Kidney glomerular epithelial cell (primary cell): ENCODE results near the gene RERE.

ENCODE experiments used
- DNase-seq: peaks from one replicate; lab custom pipeline; 2025; lab: John Stamatoyannopoulos, UW

Gene RERE

GRCh38 chr1:8363186-8363766, 454.2 kb downstream of the RERE start:
- DNase-seq = no peak

DNA sequence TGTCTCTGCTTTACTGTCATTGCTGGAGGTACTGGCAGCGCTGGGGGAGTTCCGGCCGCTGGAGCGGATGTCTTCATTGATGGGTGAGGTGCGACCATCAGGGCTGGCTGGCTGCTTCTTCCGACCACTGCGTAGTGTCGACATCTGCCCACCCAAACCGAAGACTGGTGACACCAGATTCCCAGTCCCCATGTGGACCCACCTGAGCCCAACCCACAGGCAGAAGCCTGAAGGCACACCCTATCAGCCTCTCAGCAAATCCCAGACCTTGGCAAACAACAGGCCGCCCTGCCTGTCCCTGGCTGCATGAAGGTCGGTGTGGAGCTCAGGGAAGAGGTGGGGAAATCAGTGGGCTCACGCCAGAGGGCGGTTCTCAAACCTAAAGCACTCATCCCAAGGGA, 454.7 kb downstream of the RERE start:
- DNase-seq = no peak

DNA sequence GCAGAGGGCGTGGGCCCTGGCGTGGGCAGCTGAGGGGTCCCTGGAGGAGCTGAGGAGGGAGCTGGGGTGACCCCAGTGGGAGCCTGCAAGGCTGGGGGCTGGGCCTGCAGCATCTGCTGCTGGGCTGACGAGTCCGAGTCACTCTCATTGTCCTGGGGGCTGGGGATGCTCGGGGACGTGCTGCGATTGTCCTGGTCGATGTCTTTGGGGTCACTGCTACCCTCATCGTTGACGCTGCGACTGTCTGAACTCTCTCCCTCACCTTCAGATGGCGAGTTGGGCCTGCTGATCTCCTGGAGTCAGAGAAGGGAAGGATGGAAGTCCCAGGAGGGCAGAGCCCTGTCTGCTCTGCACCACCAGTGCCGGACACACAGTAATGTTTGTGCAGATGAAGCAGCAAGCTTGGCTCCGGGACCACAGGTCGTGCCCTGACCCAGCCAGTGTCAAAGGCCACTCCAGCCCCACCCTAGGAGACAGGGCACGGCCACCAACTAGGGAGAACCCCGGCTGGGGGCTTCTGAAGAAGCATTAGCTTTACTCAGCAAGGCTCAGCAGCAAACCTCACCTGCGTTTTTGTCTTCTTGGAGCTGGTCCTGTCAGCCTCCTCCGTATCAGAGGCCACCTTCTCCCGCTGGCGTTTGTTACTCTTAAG, 456.1 kb downstream of the RERE start:
- no peak for DNase-seq

GRCh38 chr1:8360493-8361197, 456.8 kb downstream of the RERE start:
- DNase-seq = no peak

GRCh38 chr1:8359617-8360481, 457.6 kb downstream of the RERE start:
- DNase-seq = no peak

DNA sequence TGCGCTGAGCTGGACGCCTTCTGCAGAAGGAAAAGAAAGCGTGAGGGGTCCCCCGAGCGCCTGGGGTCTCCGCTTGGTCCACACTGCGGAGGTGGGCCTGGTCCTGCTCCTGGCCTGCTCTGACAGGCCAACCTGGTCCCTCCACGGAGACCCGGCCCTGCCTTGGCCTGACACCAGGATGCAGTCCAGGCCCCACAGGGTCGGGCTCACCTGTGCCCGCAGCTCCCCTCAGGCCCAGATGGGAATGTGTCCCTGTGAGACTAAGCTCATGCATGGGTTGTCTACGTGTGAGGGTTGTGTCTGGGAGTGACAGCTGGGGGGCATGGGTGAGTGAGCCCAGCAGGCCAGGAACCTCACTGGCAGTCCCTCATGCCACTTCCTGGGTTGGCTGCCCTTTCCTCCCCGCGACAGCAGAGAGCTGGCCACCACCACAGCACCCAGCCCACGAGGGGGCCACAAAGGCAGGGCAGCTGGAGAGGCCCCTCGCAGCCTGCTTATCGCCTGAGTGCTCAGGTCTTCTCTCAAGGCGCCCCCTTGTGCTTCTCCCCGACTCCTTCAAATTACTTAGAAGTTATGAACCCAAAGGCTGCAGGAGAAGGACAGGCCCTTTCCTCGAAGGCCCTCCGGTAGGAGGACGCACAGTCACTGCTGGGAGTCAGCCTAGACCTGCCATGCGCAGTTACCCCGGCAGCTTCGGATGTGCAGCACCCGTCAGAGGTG, 458.4 kb downstream of the RERE start:
- no peak for DNase-seq

GRCh38 chr1:8358241-8358896, 459.1 kb downstream of the RERE start:
- no peak for DNase-seq

DNA sequence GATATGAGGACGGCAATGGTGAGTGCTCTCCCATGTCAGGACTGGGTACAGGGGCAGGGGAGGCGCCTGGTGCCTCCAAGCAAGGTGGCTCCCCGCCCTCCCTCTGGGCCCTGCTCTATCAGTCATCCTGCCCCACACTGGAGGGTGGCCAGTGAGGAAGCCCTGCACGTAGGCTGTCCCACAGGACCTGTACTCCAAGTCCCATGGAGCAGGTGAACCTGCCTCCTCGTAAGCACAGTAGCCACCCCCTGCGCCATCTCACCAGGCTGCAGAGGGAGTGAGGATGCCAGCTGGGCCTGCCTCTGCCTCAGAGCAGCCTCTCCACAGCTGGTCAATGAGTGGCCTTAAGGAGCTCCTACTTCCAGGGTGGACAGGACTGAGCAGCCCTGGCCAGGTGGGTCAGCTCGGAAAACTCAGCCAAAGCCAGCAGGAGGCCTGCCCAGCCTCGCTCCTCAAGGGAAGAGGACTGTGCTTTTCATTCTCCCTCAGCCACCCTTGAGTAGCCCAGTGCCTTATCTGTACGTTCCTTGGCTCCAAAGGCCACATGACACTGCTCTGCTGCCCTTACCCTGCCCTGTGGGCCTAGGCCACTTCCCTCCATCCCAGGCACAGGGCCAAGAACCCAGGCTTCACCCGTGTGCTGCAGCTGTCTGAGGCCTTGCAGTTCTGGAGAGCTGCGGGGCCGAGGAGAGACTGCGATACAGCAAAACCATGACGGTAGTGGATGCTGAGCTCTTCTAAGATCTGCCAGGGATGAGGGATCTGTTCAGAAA, 459.9 kb downstream of the RERE start:
- no peak for DNase-seq

DNA sequence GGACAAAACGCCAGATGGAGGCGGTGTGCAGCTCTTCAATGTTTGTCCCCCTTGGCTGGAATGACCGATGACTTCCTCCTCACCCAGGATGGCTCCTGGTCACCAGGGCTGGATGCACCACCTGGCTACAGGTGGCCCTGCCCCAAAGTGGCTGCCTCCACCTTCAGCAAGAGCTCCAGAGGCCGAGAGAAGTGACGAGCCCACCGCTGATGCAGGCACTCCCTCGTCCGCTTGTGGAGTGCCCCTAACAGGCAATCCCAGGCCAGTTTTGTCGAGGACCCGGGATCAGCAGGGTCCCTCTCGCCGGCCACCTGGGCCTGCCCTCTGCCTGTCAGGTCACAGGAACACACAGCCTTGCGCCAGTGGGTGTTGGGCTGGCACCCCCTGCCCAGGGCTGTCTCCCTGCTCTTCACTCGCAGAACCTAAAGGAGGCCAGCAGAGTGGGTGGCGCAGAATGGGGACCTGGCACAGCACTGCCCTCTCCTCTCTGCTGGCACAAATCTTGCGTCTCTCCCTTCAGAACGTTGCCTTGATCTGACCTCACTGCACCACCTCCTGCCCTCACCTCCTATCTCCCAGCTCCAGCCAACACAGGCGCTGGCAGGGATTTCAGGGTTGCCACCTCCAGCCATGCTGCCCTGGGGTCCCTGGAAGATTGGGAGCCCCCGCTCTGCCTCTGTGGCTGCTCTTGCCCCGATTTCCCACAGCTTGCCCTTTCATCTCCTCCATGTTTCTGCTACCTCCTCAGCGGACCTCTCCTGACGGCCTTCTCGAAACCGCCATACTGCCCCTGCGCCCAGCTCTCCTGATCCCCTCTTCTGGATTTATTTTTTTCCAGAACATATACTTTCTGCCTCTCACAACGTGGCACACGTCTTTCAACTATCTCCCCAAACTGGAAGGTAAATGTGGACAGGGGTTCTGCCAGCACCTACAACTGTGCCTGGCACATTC, 460.9 kb downstream of the RERE start:
- DNase-seq = no peak

DNA sequence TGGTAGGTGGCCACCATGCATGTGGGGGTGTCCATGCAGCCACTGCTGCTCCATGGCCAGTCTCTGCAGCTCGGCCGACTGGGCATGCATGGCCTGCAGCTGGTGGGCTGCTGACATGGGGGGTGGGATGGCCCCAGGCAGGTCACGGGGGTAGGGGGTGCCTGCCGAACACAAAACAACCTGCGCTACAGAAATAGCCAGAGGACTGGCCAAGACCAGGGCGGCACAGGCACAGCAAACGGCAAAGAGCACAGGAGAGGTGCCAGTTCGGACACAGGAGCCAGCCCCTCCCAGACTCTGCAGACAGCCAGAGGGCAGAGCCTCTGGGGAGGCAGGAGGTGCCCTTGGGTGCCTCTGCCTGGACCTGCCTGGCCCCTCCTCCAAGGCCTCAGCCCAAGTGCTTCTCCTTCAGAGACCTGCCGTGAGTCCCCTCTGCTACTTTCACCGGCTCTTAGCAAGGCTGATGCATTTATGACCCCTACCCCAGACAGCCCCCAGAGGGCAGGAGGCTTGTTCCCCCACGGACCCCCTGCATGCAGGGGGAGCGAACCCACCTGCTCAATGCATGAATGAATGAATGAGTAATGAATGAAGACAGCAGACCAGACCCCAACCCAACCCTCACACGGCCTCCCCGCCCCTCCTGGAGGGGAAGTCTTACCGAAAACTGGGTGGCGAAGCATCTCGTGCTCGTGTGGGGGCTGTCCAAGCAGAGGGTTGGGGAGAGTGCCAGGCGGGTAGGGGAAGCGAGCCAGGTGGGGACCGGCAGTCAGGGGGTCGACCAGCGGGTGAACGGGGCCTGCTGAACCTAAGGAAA, 461.8 kb downstream of the RERE start:
- no peak for DNase-seq

DNA sequence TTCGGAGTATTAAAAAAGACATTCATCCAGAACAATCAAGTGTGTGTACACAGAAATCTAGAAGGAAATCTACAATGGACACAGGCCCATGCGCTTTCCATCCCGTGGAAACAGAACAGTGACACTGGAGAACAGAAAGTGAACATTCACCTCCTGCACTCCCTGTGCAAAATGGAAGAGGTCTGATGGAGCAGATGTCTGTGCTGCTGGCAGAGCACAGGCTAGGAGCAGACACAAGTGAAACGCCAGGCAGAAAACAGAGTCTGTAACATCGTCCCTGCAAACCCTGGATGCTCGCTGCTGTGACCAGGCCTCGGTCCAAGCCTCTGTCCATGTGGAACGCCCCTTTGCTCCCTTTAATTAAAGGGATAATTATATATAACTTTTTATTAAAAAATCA, 463.4 kb downstream of the RERE start:
- no peak for DNase-seq

DNA sequence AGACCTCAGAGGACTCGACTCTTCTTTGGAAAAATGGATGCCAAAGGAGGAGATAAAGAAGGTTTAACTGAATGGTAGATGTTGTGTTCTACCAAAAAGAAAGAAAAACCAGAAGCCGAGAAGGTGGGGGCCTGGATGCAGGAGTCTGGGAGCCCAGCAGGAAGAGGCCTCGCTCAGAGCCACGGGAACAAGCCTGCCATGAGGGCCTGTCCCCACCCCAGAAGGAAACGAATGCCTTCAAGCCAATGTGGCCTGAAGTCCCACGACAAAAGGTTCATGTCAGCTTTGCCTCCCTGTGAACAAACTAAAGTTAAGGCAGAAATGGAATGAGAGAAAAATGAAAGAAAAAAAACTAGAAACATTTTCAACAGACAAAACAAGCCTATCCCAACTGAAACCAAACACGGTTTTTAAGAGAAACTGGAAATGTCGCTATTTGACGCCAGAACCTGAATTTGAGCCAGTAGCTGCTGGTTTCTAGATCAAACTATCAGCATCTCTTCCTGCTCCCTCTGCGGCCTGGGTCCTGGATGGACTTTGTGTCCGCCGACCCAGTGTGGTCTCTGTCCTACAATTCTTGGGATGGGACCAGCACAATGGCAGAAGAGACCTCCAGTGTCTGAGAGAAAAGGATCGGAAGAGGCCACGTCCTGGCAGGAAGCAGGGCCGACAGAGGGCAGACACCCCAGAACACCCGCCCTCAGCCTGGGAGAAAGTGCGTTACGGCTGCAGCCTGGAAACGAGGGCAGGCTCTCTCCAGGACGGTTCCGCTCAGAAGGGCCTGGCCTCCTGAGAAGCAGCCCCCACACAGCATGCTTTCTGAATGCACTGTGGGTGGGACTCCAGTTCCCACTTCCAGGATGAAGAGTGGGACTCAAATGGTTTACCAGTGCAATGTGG, 464.3 kb downstream of the RERE start:
- DNase-seq = no peak

- DNase-seq = no peak
Observed at GRCh38 chr1:8352471-8352845, 465.0 kb downstream of the RERE start.

GRCh38 chr1:8351693-8352470, 465.6 kb downstream of the RERE start:
- DNase-seq = no peak

GRCh38 chr1:8350914-8351684, 466.3 kb downstream of the RERE start:
- no peak for DNase-seq

DNA sequence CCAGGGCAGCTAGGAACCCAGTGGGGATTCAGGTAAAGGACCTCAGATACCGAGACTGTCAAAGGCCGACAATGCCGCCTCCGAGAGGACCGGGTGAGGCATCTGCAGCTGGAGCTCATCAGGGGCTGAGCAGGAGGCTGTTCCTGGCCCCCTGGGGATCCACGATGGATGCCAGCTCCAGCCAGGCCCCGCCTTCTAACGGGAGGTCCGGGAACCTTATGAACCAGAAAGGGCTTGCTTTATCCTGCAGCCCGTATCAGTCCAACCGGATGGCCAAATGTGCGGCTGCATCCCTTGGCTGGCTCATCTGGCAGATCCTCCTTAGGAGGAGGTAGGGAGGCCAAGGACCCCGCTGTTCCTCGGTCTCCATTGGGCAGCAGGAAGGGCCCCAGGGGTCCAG, 467.5 kb downstream of the RERE start:
- DNase-seq = no peak
